Neural cell (in vitro differentiated cells): Measurements from ENCODE around the gene RSPH1. TPM values are rescaled to one million over a fixed set of nuclear protein-coding genes. Genes with fewer than 3 reads are reported as not detected.

Experiments used
- H2AFZ ChIP-seq: fragments of 200-600, 300-800 bp; sonication (generic), shearing (Covaris generic); 2 replicates; pipeline ENCODE4 v1.6.0; 2014; ENCODE audit warnings: low read depth, mild to moderate bottlenecking, antibody characterized with exemption, low read length, moderate library complexity
- H3F3A ChIP-seq: fragments of 200-600 bp; shearing (Covaris generic); 2 replicates; pipeline ENCODE4 v1.6.1; 2016; ENCODE audit warnings: mild to moderate bottlenecking, moderate library complexity, mixed read lengths, antibody characterized with exemption, low read length; ENCODE audit not compliant: insufficient read depth, poor library complexity, severe bottlenecking
- H3K27ac ChIP-seq: fragments of 200-600, 300-800 bp; sonication (generic), shearing (Covaris generic); 2 replicates; pipeline ENCODE4 v1.5.1; 2014; ENCODE audit warnings: mild to moderate bottlenecking, low read length, moderate library complexity
- H3K27me3 ChIP-seq: fragments of 300-800, 200-600 bp; sonication (generic), shearing (Covaris generic); 2 replicates; pipeline ENCODE4 v1.6.0; 2014; ENCODE audit warnings: mild to moderate bottlenecking, low read depth, low read length, moderate library complexity; ENCODE audit not compliant: insufficient read depth
- H3K36me3 ChIP-seq: fragments of 300-800, 200-600 bp; sonication (generic), shearing (Covaris generic); 2 replicates; pipeline ENCODE4 v1.5.1; 2014; ENCODE audit warnings: mild to moderate bottlenecking, antibody characterized with exemption, low read length, moderate library complexity; ENCODE audit not compliant: insufficient read depth
- H3K4me2 ChIP-seq: fragments of 300-800, 200-600 bp; sonication (generic), shearing (Covaris generic); 2 replicates; pipeline ENCODE4 v1.6.0; 2014; ENCODE audit warnings: mild to moderate bottlenecking, low read length
- H3K4me3 ChIP-seq: fragments of 300-800, 200-600 bp; sonication (generic), shearing (Covaris generic); 2 replicates; pipeline ENCODE4 v1.5.1; 2014; ENCODE audit warnings: mild to moderate bottlenecking, low read length, moderate library complexity
- H3K79me2 ChIP-seq: fragments of 200-600 bp; shearing (Covaris generic); replicated peaks from 2 replicates; pipeline ENCODE4 v1.6.0; 2014; ENCODE audit warnings: mild to moderate bottlenecking, low read length, moderate library complexity; ENCODE audit not compliant: insufficient read depth
- H3K9ac ChIP-seq: fragments of 300-800, 200-600 bp; sonication (generic), shearing (Covaris generic); 2 replicates; pipeline ENCODE4 v1.6.1; 2016; ENCODE audit warnings: mild to moderate bottlenecking, low read length, mixed read lengths
- H3K9me2 ChIP-seq: fragments of 200-600 bp; shearing (Covaris generic); 2 replicates; pipeline ENCODE4 v1.6.1; 2016; ENCODE audit warnings: mild to moderate bottlenecking, low read length, mixed read lengths; ENCODE audit not compliant: insufficient read depth
- H3K9me3 ChIP-seq: fragments of 200-600, 300-800 bp; sonication (generic), shearing (Covaris generic); 2 replicates; pipeline ENCODE4 v1.6.1; 2016; ENCODE audit warnings: mild to moderate bottlenecking, mixed run types, low read length, moderate library complexity, mixed read lengths
- H4K20me1 ChIP-seq: fragments of 200-600 bp; shearing (Covaris generic); 2 replicates; pipeline ENCODE4 v1.6.1; 2016; ENCODE audit warnings: mild to moderate bottlenecking, mixed run types; ENCODE audit not compliant: insufficient read depth
- EP300 ChIP-seq: fragments of 450-650 bp; conservative IDR thresholded peaks from 2 replicates; pipeline ENCODE4 v1.6.1; 2014; ENCODE audit warnings: antibody characterized with exemption, mild to moderate bottlenecking, moderate library complexity; ENCODE audit not compliant: poor library complexity, severe bottlenecking
- EZH2 ChIP-seq: fragments of 200-600, 300-800 bp; shearing (Covaris generic), sonication (generic); IDR thresholded peaks from 2 replicates; pipeline ENCODE4 v1.6.1; 2014; ENCODE audit warnings: antibody characterized with exemption, low read length, borderline replicate concordance, mild to moderate bottlenecking; ENCODE audit not compliant: insufficient read depth, poor library complexity, severe bottlenecking
- MXI1 ChIP-seq: fragments of 450-650 bp; conservative IDR thresholded peaks from 2 replicates; pipeline ENCODE4 v1.6.1; 2014; ENCODE audit warnings: antibody characterized with exemption, mild to moderate bottlenecking; ENCODE audit not compliant: poor library complexity, severe bottlenecking
- POLR2AphosphoS5 ChIP-seq: IDR thresholded peaks from 2 replicates; pipeline ENCODE4 v1.6.1; 2012
- RAD21 ChIP-seq: fragments of 450-650 bp; conservative IDR thresholded peaks from 2 replicates; pipeline ENCODE4 v1.6.1; 2014; ENCODE audit warnings: antibody characterized with exemption, mild to moderate bottlenecking, moderate library complexity
- SMC3 ChIP-seq: fragments of 450-650 bp; conservative IDR thresholded peaks from 2 replicates; pipeline ENCODE4 v1.6.1; 2014; ENCODE audit warnings: antibody characterized with exemption, mild to moderate bottlenecking, moderate library complexity; ENCODE audit not compliant: poor library complexity
- TAF1 ChIP-seq: IDR thresholded peaks from 2 replicates; pipeline ENCODE4 v1.6.1; 2012; ENCODE audit warnings: low read depth
- polyA plus RNA-seq: library from polyadenylated mRNA; depleted of rRNA; stranded (reverse); fragments of >200 nt; gene quantifications from 2 replicates; pipeline ENCODE4 v1.2.3, GENCODE V29; 2014
- TF ChIP-seq, protein P1 (sequence below): IDR thresholded peaks from 2 replicates; pipeline ENCODE4 v1.6.1; 2012; ENCODE audit warnings: borderline replicate concordance
- TF ChIP-seq, protein P2 (sequence below): fragments of 450-650 bp; IDR thresholded peaks from 2 replicates; pipeline ENCODE4 v1.5.1; 2014; ENCODE audit warnings: antibody characterized with exemption, mild to moderate bottlenecking, moderate library complexity; ENCODE audit not compliant: poor library complexity, severe bottlenecking

Gene RSPH1
- polyA plus RNA-seq, 1 donor from 2014 or later: 1.3 TPM

DNA sequence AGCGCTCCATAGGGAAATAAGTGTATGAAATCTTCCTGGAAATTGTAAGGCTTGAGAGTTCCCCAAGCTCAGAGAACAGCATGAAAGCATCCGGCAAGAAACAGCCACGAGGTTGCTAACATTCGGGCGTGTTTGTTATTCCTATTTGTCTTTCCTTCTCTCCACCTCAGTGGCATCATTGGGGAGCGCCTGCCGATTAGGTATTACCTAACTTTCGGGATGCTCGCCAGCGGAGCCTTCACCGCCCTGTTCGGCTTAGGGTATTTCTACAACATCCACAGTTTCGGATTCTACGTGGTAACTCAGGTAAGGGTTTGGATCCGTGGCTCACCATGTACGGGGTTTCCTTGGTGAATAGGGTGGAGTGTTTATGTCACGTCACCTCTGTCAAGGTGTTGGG is 43.3 kb upstream of the RSPH1 start:
- H3K9me2 ChIP-seq: no peaks in the 10 kb centered on the region
- H3K27me3 ChIP-seq: no peaks in the 10 kb centered on the region
- H3F3A ChIP-seq: no peaks in the 10 kb centered on the region
- no peaks in the 10 kb centered on the region for H3K79me2 ChIP-seq
- no peak overlapping the region for H3K4me2 ChIP-seq
- H3K36me3 ChIP-seq: no peaks in the 10 kb centered on the region
- H3K9me3 ChIP-seq: no peaks in the 10 kb centered on the region
- no peak for TF ChIP-seq TAF1
- no peak for TF ChIP-seq MXI1
- TF ChIP-seq SMC3: no peak
- TF ChIP-seq RAD21: no peak
- TF ChIP-seq, protein P1, sequence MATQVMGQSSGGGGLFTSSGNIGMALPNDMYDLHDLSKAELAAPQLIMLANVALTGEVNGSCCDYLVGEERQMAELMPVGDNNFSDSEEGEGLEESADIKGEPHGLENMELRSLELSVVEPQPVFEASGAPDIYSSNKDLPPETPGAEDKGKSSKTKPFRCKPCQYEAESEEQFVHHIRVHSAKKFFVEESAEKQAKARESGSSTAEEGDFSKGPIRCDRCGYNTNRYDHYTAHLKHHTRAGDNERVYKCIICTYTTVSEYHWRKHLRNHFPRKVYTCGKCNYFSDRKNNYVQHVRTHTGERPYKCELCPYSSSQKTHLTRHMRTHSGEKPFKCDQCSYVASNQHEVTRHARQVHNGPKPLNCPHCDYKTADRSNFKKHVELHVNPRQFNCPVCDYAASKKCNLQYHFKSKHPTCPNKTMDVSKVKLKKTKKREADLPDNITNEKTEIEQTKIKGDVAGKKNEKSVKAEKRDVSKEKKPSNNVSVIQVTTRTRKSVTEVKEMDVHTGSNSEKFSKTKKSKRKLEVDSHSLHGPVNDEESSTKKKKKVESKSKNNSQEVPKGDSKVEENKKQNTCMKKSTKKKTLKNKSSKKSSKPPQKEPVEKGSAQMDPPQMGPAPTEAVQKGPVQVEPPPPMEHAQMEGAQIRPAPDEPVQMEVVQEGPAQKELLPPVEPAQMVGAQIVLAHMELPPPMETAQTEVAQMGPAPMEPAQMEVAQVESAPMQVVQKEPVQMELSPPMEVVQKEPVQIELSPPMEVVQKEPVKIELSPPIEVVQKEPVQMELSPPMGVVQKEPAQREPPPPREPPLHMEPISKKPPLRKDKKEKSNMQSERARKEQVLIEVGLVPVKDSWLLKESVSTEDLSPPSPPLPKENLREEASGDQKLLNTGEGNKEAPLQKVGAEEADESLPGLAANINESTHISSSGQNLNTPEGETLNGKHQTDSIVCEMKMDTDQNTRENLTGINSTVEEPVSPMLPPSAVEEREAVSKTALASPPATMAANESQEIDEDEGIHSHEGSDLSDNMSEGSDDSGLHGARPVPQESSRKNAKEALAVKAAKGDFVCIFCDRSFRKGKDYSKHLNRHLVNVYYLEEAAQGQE: no peak
- no peak for TF ChIP-seq EZH2
- TF ChIP-seq, protein P2, sequence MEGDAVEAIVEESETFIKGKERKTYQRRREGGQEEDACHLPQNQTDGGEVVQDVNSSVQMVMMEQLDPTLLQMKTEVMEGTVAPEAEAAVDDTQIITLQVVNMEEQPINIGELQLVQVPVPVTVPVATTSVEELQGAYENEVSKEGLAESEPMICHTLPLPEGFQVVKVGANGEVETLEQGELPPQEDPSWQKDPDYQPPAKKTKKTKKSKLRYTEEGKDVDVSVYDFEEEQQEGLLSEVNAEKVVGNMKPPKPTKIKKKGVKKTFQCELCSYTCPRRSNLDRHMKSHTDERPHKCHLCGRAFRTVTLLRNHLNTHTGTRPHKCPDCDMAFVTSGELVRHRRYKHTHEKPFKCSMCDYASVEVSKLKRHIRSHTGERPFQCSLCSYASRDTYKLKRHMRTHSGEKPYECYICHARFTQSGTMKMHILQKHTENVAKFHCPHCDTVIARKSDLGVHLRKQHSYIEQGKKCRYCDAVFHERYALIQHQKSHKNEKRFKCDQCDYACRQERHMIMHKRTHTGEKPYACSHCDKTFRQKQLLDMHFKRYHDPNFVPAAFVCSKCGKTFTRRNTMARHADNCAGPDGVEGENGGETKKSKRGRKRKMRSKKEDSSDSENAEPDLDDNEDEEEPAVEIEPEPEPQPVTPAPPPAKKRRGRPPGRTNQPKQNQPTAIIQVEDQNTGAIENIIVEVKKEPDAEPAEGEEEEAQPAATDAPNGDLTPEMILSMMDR: no peak
- TF ChIP-seq EP300: no peak
- TF ChIP-seq POLR2AphosphoS5: no peak
- no peak overlapping the region for H3K9ac ChIP-seq
- H2AFZ ChIP-seq: no peak overlapping the region
- no peaks in the 10 kb centered on the region for H4K20me1 ChIP-seq
- H3K4me3 ChIP-seq: no peak overlapping the region
- H3K27ac ChIP-seq: no peak overlapping the region

DNA sequence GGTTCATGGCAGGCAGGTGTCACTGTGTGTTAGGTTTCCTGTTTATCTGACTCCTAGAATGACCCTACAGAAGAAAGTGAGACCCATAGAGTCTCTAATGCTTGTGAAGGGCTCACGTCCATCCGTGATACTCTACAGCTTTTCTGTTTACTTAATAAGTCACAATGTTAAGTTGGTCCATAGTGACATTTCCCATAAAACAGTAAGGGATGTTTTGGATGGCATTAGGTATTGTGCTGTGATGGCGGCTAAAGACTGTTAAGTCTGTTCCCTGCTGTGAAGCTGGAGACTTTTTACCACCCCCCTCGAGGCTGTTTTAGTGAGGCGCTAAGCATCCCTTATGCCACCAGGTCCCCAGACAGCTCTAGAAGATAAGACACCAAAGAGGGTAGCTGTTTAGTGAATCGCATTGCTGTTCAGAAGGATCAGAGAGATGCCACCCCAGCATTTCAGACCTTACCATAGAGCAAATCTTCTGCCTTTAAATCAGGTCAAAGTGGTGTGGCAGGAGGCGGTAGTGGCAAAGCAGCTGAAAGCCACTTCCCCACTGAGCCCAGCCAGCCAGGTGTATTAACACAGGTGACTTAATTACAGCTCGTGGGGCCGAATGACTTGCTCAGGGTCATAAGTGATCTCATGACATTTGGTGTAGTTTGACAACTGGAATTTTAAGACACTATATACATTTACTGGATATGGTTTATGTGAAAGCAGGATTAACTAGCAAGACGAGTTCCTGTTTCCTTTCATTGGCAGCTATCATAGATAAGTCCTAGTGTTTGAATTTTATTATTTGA is 42.7 kb upstream of the RSPH1 start:
- Histone ChIP-seq H3K36me3 (no peaks in the 10 kb centered on the region), H3K9ac (no peak overlapping the region), H3F3A (no peaks in the 10 kb centered on the region), H3K9me3 (no peaks in the 10 kb centered on the region), H2AFZ (no peak overlapping the region), H3K4me3 (no peak overlapping the region), H3K79me2 (no peaks in the 10 kb centered on the region), H3K4me2 (no peak overlapping the region), H3K27ac (no peak overlapping the region), H3K9me2 (no peaks in the 10 kb centered on the region), H3K27me3 (no peaks in the 10 kb centered on the region), H4K20me1 (no peaks in the 10 kb centered on the region)
- TF ChIP-seq EP300 (no peak), EZH2 (no peak), POLR2AphosphoS5 (no peak), RAD21 (no peak), TAF1 (no peak), MXI1 (no peak)
- TF ChIP-seq, protein P2: no peak
- TF ChIP-seq, protein P1: no peak
